GM21529 (cell line): ENCODE measurements around the gene AGK.
A peak's percentile ranks its signal among the peaks of the same experiment; 100 is the strongest.
"Not testable (repeated sequence)": the region's sequence is repeated elsewhere in the genome, so short reads cannot be mapped to it uniquely, and the experiment has no call there.

ENCODE experiments used
- ATAC-seq: cut with Tn5 transposase; IDR thresholded peaks from one replicate; pipeline ENCODE4 v1.9.1; 2021; ENCODE audit not compliant: unreplicated experiment

AGK gene

DNA sequence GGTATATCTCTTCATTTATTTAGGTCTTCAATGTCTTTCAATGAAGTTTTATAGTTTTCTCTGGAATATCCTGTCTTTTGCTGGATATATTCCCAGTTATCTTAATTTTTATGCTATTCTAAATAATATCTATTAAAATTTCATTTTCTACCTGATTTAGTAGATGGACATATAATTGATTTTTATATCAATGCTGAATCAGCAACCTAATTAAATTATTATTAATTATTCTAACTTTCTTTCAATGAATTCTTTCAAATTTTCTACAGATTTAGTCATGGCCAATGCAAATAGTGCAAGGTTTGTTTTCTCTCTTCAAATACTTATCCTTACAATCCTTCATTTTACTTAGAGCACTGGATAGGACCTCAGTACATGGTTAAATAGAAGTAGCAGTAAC, 94.0 kb downstream of the AGK start:
- ATAC-seq = no peak

GRCh38 chr7:141646826-141647480, 95.7 kb downstream of the AGK start:
- no peak for ATAC-seq

DNA sequence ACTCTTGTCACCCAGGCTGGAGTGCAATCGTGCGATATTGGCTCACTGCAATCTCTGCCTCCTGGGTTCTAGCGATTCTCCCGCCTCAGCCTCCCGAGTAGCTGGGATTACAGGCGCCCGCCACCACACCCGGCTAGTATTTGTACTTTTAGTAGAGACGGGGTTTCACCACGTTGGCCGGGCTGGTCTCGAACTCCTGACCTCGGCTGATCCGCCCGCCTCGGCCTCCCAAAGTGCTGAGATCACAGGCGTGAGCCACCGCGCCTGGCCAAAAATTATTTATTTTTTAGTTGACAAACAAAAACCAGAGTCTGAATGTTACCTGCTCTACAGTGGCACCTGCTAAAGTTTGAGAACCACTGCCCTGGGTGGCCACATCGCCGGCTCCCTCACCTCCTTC, 96.5 kb downstream of the AGK start:
- not testable (repeated sequence) for ATAC-seq

GRCh38 chr7:141648276-141649114, 97.3 kb downstream of the AGK start:
- ATAC-seq = no peak

GRCh38 chr7:141649137-141649864, 98.1 kb downstream of the AGK start:
- ATAC-seq = peak; percentile 75

DNA sequence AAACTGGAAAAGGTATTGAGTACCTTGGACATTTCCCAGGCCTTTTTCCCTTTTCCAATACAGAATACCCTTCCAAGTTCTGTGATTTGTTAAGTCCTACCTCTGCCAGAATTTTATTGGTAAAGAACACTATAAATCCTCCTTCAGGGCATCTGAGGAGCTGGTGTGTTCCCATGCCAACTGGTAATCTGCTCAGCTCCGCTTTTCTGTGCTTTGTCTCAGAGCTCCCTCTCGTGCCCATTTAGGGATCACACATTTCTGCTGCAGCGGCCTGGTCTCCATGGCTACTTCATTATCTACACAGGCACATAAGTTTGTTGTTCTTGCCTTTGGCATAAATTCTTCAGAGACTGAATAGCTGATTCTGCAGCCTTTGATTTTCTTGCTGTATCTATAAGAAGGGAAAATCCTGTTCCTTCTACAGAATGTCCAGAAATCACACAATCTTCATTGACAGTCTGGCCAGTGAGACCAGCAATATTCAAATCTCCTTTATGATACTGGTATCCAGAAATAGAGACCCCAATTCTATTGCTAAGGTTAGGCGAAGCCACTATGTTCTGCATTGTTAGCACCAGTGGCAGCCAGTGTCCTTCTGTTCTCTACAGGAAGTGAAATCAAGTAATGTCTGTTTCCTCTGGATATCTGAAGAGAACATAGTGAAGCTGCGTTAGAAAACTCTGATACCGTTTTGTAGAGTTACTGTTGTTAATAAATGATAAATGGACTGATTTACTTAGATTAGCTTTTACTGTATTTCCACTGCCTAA, 98.8 kb downstream of the AGK start:
- ATAC-seq = peak; percentile 76

GRCh38 chr7:141651417-141651816, 100.2 kb downstream of the AGK start:
- ATAC-seq = no peak

DNA sequence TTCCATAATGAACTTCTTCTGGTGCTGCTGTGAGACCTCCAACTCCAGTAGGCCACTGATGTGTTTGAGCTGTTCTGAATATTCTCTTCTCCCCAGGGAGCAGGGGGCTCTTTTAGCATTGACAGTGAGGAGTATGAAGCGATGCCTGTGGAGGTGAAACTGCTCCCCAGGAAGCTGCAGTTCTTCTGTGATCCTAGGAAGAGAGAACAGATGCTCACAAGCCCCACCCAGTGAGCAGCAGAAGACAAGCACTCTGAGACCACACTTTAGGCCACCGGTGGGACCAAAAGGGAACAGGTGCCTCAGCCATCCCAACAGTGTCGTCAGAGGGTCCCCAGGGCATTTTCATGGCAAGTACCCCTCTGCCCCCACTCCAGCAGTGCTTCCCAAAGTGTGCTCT, 101.5 kb downstream of the AGK start:
- ATAC-seq = no peak

GRCh38 chr7:141654551-141654950, 103.3 kb downstream of the AGK start:
- peak; percentile 76 for ATAC-seq

- no peak for ATAC-seq
Measured at GRCh38 chr7:141659501-141659900, 108.3 kb downstream of the AGK start.

DNA sequence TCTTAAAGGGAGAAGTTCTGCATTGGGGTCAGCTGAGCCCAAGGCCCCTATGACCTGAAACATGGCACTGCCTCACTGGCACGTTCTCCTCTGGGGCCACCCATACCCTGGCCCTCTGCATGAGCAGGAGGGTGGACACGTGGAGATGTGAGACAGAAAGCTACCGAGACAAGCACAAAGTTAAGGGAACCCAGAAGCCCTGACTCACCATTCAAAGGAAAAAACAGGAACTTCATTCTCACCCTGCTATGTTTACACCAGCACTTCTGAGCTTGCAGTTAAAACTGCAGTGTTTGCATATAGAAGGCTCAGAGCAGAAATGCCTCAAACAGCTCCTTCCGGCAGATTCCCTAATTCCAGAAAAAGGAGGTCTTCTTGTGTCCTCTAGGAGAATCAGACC, 109.0 kb downstream of the AGK start:
- no peak for ATAC-seq

- no peak for ATAC-seq
Measured at GRCh38 chr7:141663081-141663849, 112.1 kb downstream of the AGK start.

DNA sequence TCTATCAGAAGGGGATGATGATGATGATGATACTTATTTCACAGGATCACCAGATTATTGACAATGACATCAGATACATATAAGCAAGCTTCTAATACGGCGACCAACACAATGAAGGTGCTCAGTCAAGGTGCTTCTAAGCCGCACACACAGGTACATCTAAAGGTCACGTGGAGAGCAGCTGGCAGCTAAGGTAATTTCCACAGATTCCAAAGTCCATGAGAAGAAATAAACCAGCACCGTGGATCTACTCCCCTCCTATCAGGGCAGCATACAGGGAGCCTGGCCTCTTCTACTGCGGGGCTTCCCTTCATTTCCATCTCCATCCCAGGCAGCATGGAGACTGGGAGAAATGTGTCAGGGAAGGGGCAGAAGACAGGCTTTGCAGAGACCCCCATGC, 113.2 kb downstream of the AGK start:
- ATAC-seq = no peak

- no peak for ATAC-seq
Measured at GRCh38 chr7:141665208-141666035, 114.2 kb downstream of the AGK start.

DNA sequence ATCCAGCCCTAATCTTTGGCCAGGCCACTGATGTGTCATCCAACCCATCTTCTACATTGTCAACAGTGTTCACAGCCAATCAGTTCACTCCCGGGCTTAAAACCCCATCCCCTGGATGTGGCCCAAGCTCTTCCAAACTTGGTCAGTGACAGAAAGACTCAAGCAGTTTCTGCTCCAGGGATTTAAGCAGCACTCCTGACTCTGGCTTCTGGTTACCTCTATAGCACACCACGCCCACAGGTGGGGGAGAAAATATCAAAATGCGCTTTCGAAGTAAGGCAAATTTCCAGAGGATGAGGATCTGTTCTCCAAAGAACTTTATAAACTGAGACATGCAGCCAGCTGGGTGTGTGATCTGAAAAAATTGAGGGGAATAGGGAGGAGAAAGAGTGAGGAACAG, 114.9 kb downstream of the AGK start:
- ATAC-seq = no peak

- no peak for ATAC-seq
Measured at GRCh38 chr7:141668853-141669252, 117.6 kb downstream of the AGK start.

GRCh38 chr7:141671705-141672496, 120.7 kb downstream of the AGK start:
- ATAC-seq = no peak

GRCh38 chr7:141673346-141673745, 122.1 kb downstream of the AGK start:
- ATAC-seq = no peak
